ENCODE data around the gene TRMT1L.

TRMT1L gene

DNA sequence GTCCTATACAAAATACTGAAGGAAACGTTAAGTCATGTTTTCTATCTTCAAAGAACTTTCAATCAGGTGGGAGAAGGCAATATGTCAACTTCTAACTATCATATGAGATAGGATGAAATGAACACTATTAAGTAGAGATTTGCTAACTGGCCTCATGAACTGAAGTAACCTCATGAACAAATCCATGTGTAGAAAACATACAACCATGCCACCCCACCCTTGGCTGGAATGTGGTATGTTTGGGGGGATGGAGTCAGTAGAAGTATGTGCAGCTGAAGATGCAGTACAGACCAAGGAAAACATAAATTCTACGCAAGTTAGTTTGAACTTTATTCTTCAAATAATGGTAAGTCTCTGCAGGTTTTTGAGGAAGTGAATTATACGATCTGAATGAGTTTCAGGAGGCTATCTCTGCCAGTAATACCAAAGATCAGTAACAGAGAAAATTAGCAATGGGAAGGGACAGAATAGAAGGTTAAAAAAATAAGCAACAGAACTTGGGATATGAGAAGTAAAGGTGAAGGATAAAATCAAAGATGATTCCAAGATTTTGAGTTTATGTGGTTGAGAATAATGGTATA, 4.5 kb downstream of the TRMT1L start:
- no peak for TF ChIP-seq CTCF (IDR thresholded peaks at IDR 0.05; ENCODE audit: low read depth, low read length)
- no peak overlapping the region for H3K4me3 ChIP-seq (ENCODE audit: low read depth, low read length)

DNA sequence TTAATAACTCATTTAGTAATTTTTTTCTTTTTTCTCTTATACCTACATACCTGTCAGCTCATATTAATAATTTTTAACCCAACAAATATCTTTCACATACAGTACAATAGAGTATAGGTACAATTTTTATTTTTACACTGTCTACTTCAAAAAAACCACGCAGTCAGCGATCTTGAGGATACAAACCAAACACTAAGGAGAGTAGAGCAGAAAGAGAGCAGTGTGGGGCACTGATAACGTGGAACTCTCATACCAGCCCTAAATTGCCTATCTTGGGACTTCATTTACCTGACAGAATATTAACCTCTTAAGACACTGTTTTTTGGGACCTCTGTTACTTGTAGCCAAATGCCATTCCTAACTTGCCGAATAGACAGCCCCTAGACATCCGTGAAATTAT, 5.5 kb downstream of the TRMT1L start:
- no peak for TF ChIP-seq CTCF (IDR thresholded peaks at IDR 0.05; ENCODE audit: low read depth, low read length)
- no peak overlapping the region for H3K4me3 ChIP-seq (ENCODE audit: low read depth, low read length)

DNA sequence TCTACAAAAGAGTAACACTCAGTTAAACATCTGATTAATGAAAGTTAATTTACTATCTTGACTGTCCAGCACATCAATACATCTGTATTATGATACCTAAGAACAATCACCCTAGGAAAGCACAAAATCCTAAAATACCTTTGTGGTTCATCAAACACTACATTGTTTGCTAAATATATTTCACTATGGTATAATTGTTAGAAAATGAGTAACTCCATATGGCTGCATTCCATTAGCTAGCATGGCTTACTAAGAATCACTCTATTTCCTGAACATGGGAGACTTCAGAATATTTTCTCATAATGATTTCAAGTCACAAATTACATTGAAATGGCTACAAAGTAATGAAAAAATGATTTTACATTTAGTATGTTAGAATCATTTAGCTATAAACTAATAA, 12.5 kb downstream of the TRMT1L start:
- no peak overlapping the region for H3K4me3 ChIP-seq (ENCODE audit: low read depth, low read length)
- no peak for TF ChIP-seq CTCF (IDR thresholded peaks at IDR 0.05; ENCODE audit: low read depth, low read length)

GRCh38 chr1:185139246-185139645, 17.5 kb downstream of the TRMT1L start:
- TF ChIP-seq CTCF (IDR thresholded peaks at IDR 0.05; ENCODE audit: low read depth, low read length), result no peak
- no peak overlapping the region for H3K4me3 ChIP-seq (ENCODE audit: low read depth, low read length)

DNA sequence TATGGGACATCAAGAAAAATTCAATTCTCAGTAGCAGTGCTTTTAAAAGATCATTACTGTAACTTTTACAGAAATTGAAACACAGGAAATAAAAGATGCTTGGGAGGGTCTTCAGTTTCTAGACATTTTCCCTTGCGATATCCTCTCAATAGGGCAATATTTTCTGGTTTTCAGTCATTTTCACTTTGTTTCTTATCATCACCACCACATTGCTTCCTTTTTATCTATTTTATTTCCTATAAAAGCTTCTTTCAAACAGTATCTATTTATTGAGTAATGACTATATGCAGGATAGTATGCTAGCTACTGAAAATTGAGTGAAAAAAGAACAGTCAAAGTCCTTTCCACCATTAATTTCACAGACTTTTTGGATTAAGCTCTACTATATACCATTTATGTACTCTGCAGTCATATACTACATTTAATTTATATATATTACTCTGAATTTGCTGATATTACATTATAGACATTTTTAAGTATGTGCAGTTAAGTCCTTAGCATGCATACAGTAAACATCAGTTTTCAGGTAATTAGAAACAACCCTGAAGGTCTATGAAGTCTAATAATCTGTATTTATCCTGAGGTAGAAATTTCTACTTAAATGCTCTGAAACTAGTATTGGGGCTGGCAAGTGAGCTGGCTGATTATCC, 18.7 kb downstream of the TRMT1L start:
- TF ChIP-seq CTCF (IDR thresholded peaks at IDR 0.05; ENCODE audit: low read depth, low read length), result no peak
- H3K4me3 ChIP-seq (ENCODE audit: low read depth, low read length), result no peak overlapping the region

DNA sequence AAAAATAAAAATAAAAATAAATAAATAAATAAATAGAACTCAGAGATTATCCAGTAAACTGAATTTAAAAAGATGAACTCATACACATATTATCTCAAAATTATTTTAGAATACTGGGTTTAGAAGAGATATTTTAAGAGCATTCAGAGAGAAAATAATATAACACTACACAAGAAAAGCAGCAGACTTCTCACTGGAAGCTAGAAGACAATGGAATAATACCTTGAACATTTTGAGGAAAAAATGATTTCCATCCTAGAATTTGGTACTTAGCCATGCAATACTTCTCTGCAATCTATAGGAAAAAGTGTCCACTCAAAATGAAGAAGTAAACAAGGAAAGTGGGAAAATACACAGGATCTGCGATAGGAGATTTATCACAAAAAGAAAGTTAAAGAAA, 24.2 kb downstream of the TRMT1L start:
- TF ChIP-seq CTCF (IDR thresholded peaks at IDR 0.05; ENCODE audit: low read depth, low read length), result no peak
- no peak overlapping the region for H3K4me3 ChIP-seq (ENCODE audit: low read depth, low read length)

DNA sequence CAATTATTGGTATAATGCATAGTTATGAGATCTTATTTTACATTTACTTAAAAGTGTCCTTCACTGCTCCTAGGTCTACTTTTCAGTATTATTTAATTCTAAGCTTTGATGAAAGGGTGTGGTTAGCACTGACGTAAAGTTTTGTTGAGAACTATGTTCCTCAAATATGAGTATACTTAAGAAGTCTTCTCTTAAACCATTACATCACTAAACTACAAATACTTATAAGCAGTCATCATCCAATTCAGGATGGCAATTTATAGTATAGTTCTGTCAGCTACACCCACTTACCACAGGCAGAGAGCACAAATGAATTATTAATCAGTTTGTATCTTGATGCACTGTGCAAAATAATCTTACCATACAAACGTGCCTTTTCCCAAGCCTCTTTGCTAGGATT, 27.0 kb downstream of the TRMT1L start:
- no peak for TF ChIP-seq CTCF (IDR thresholded peaks at IDR 0.05; ENCODE audit: low read depth, low read length)
- H3K4me3 ChIP-seq (ENCODE audit: low read depth, low read length), result no peak overlapping the region

Measured in WI38 (cell line).